ENCODE results near the gene SDK2.

Gene SDK2

GRCh38 chr17:73379826-73380225, 264.4 kb downstream of the SDK2 start:
- DNase-seq = no peak

DNA sequence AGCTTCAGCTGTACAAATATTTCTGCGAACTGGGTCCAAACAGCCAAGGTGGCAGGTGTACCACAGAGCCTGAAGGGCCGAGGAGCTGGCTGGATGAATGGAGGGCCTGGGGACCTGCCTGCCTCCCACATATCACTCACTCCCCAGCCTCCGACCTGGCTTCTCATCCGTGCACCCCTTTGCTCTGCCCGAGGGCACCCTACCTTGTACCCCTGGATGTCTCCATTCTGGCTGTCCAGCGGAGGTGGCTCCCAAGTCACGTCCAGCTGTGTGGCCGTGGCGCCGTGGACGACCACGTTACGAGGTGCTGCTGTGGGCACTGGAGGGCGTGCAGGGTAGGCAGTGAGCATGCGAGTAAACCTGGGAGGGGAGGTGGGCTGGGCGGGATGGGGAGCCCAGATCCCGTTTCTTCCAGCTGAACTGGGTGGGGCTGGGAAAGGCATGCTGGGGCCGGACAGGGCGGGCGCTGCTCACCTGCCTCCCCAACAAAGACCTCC, 265.2 kb downstream of the SDK2 start:
- no peak for DNase-seq

DNA sequence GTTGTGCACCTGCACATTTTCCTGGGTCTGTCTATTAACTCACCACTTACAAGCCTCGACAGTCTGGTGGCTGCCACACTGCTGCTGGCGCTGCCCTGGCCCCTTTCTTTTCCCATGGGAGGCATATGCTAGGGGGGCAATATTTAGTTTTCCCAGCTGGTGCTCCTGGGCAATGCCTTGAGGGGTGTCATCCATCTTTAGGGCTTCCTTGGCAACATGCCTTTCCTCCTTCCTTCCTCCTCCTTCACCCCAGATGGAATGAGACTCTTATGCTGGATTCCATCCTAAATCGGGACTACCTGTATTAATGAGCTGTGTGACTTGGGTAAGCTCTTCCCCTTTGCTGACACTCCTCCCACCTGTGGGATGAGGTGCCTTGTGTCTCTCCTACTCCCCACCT, 267.6 kb downstream of the SDK2 start:
- DNase-seq = no peak

DNA sequence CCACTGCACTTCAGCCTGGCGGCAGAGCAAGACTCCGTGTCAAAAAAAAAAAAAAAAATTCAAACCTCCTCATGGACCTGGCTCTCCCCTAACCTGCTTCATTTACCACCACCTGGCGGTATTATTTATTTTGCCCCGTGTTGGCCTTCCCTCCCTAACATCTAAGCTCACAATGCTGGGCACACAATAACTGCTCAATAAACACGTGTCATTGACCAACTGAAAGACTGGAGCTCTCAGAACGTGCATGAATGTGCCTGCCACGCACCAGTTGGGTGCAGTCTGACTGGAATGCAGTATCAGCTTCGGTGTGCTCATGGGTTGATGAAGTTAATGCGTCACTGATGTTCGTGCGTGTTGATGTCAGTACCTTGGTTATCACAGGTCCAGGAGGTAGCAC, 268.1 kb downstream of the SDK2 start:
- no peak for DNase-seq

DNA sequence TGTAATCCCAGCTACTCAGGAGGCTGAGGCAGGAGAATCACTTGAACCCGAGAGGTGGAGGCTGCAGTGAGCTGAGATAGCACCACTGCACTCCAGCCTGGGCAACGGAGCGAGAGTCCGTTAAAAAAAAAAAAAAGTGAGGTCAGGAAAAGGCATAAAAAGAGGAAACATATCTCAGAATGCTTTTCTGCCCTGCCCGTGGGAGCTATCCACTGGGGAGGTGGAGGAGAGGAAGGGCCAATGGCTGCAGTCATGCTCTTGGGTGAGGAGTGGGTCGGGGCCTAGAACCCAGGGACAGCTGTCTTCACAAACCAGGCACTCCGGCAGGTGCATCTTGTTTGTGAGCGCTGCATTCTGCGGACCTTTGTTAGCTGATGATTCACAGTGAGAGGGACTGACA, 272.4 kb downstream of the SDK2 start:
- DNase-seq = no peak

GRCh38 chr17:73371285-73371684, 273.0 kb downstream of the SDK2 start:
- DNase-seq = no peak

- DNase-seq = peak; percentile 74
These were observed 274.3 kb downstream of the SDK2 start for GRCh38 chr17:73369817-73370490.

- no peak for DNase-seq
These were observed 275.1 kb downstream of the SDK2 start for GRCh38 chr17:73369111-73369521.

DNA sequence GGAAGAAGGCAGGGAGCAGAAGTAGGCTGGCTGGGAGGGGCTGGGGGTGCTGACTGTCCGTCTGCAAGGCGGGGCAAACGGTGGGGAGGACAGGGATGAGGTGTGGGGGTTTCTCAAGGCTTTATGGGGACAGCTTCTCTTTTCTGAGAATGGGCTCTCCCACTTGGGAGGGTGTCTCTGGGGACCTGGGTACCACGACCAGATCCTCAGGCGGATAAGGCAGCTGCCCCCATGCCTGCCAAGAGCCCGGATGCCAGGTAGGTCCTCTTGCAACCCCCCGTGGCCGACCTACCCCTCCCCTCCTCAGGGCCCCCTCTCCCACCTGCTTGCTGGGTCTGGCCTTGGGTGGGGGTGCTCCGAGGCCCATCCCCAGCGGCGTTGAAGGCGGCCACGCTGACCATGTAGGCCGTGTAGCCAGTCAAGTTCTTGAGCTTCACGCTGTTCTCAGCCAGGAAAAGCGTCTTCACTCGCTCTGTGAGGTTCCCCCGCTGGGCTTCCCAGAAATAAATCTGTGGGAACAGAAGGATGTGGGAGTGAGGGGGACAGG, 276.1 kb downstream of the SDK2 start:
- no peak for DNase-seq

DNA sequence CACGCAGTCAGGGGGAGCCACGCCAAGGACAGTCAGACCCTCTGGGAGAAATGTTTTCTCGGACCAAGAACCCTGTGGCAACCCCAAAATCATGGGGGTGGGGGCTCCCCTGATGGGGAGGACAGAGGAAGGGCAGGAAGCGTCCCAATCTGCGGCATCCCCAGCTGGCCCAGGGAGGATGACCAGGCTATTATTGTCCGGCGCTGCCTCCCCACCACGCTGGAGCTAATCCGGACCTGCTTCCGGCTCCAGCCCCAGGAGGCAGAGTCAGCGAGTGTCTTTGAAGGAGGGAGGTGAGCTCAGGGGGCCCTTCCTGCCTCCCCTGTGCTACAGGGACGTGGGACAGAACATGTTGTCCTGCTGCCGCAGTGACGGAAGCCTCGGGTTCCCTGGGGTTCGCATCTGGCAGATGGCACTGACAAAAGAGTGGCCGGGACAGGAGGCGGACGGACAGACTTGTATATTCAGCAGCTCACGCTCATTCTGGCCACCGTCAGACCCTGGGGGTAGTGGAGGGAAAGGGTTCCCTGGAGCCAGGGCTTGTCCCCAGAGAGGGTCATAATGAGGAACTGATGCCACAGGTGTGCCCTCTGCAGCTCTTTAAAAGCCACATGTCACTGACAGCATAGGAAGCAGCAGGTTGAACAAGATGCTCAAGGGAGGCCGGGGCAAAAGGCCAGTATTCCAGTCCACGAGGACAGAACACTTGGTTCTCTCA, 278.2 kb downstream of the SDK2 start:
- no peak for DNase-seq

DNA sequence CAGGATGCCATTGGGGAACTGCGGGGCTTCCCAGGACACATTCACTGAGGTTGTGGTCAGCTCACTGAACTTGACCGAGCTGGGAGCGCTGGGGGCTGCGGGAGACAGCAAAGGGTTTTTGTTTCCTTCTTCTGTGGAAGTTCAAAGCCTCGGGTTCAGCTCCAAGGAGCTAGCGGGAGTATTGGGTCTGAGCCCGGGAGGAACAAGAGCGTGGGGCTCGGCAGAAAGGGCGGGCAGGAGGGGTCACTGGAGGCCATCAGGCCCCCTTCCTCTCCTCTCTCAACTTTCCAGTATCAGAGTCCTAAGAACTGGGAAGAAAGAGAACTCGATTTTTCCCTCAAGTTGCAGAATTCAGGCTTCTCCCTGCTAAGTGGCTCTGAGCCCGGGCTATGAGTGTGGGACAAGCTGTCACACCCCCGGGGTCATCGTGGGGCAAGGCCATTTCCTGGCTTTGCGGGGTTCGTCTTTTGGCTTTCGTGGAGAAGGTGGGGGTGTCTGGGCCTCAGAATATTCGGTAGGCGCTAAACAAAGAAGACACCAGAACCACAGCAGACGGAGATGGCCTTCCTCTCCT, 278.9 kb downstream of the SDK2 start:
- DNase-seq = no peak

GRCh38 chr17:73364155-73364522, 280.1 kb downstream of the SDK2 start:
- no peak for DNase-seq

DNA sequence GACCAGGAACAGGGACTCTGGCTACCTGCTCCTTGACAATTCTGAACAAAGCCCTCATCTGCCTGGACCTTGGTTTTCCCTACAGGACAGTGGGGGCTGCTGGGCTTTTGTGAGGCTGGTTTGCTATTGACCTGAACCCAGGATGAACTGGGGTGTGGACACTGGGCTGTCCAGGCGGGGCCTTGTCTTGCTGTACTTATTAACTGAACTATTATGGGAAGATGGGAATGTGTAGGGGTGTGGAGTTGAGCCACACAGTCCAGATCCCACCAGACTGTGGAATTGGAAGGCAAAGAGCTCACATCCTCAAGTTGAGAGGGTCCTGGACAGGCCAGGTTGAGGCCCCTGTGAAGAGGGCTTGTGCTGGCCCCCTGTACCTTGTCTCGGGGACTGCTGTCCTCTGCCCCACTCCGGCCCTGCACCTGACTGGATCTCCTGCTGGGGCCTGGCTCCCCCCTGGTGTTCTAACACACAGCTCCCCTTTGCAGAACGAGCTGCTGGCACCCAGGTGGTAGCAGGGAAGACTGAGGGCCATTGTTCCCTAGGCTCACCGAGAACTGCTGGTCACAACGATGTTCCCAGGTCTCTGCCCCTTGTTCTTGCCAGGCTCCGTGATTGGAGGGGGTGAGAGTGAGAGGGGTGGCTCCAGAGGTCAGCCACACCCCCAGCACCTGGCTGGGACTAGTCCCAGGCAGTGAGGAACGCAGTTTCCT, 280.6 kb downstream of the SDK2 start:
- DNase-seq = no peak

GRCh38 chr17:73362697-73363096, 281.5 kb downstream of the SDK2 start:
- DNase-seq = no peak

DNA sequence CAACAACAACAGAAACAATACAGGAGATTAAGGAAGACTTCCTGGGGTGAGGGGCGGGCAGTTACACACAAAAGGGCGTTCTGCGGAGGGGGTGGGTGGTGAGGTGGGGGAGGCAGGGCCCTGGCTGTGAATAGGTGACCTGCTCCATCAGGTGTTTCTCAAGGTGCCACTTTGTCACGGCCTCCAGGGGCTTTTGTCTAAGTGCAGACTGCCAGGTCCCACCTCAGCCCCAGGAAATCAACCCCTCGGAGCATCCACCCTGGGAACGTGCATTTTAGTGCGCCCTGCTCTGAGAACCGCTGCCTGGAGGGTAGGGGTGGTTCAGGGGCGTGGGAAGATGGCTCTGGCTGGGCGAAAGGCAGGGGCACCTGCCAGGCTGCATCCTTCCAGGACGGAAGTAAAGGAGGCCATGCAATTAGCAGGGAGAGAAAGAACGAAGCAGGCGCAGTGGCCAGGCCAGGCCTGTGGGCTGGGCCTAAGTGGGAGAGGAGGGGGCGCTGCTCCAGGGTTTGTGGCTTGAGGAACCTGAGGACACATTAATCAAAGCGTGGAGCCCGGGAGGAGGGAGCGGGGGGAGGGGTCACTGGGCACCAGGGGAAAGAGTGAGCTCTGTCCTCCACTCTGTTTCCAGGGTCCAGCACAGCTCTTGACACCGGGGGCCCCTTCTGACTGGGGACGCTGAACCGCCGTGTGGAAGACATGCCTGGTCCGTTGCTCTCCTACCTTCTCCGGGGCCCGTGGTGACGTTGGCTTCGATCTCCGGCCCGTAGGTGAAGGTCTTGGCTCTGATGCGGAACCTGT, 283.1 kb downstream of the SDK2 start:
- no peak for DNase-seq

- no peak for DNase-seq
These were observed 284.2 kb downstream of the SDK2 start for GRCh38 chr17:73359987-73360410.

GRCh38 chr17:73359352-73359751, 284.9 kb downstream of the SDK2 start:
- no peak for DNase-seq

DNA sequence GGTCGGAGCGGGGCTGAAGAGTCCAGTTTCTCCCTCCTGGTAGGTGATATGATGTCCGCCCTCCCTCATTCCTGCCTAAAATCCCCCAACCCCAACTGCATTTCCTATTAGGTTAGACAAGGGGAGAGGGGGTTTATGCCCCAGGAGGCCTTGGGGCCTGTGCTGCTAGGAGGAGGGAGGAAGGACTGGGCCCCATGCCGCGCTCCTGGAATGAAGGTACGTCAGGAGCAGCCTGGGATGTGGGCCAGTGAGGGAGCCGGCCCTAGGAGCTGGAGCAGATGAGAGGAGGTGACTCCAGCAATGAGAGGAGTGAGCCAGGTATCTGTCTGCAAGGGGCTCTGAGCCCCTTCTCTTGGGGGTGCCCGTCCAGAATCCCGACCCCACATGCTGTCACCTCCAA, 285.6 kb downstream of the SDK2 start:
- DNase-seq = no peak

DNA sequence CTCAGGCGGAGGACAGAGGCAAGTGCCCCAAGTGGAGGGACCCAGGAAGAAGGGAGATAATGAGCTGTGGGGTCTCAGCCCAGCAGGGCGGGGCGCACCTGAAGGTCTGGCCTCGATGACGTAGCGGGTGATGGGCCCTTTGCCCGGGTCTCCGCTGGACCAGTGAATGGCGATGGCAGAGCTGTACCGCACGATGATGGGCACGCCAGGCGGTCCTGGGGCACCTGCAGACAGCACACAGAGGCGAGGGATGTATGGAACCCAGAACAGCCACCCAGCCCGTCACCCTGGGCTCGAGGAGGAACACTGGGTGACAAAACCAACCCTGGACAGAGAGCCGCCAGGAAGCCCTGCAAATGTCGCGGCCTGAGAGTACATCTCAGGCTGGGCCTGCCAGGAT, 286.3 kb downstream of the SDK2 start:
- no peak for DNase-seq

GRCh38 chr17:73357318-73357717, 286.9 kb downstream of the SDK2 start:
- DNase-seq = no peak

- no peak for DNase-seq
These were observed 287.6 kb downstream of the SDK2 start for GRCh38 chr17:73356561-73357170.
